Stimulated activated CD4-positive, alpha-beta T cell treated with anti-CD3 and anti-CD28 coated beads, Interleukin-12 subunit alpha, Interleukin-12 subunit beta, amount 100 ng/mL, for 24 hours (primary cell): ENCODE results near the gene CHST2.
"Not testable (repeated sequence)": the region's sequence is repeated elsewhere in the genome, so short reads cannot be mapped to it uniquely, and the experiment has no call there.

Source experiments
- DNase-seq, 2 experiments: peaks; one replicate each; pipeline ENCODE4 v3.0.0-alpha.2; 2020; ENCODE audit warnings: low read depth in 2 of 2

Gene CHST2, protein sequence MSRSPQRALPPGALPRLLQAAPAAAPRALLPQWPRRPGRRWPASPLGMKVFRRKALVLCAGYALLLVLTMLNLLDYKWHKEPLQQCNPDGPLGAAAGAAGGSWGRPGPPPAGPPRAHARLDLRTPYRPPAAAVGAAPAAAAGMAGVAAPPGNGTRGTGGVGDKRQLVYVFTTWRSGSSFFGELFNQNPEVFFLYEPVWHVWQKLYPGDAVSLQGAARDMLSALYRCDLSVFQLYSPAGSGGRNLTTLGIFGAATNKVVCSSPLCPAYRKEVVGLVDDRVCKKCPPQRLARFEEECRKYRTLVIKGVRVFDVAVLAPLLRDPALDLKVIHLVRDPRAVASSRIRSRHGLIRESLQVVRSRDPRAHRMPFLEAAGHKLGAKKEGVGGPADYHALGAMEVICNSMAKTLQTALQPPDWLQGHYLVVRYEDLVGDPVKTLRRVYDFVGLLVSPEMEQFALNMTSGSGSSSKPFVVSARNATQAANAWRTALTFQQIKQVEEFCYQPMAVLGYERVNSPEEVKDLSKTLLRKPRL

GRCh38 chr3:143119009-143119914 is at the start of gene CHST2:
TSS of gene CHST2 (plus strand) at chr3:143119771. CDS start at chr3:143120817, 1,046 bp downstream.
- DNase-seq: peak; percentile 45 to 54

- no peak for DNase-seq
Observed at GRCh38 chr3:143070977-143071551, 48.5 kb upstream of the CHST2 start.

DNA sequence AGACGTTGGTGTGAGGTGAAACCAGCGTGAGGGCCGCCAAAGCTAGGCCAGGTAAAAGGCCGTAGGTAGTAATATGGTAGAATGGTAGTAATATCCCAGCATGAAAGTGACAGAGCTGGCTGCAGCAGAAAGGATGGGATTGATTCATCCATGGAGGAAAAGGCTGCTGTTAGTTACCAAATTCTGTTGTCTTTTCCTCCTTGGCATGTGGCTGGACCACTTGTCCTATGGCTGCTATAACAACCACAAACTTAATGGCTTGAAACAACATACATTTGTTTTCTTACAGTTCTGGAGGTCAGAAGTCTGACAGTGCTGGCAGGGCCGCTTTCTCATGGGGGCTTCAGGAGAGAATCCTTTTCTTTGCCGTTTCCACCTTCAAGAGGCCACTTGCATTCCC is 47.8 kb upstream of the CHST2 start:
- no peak for DNase-seq

GRCh38 chr3:143072298-143073020 is 47.1 kb upstream of the CHST2 start:
- not testable (repeated sequence) for DNase-seq

GRCh38 chr3:143073541-143073940 is 46.0 kb upstream of the CHST2 start:
- not testable (repeated sequence) for DNase-seq

GRCh38 chr3:143073983-143074382 is 45.6 kb upstream of the CHST2 start:
- not testable (repeated sequence) for DNase-seq

DNA sequence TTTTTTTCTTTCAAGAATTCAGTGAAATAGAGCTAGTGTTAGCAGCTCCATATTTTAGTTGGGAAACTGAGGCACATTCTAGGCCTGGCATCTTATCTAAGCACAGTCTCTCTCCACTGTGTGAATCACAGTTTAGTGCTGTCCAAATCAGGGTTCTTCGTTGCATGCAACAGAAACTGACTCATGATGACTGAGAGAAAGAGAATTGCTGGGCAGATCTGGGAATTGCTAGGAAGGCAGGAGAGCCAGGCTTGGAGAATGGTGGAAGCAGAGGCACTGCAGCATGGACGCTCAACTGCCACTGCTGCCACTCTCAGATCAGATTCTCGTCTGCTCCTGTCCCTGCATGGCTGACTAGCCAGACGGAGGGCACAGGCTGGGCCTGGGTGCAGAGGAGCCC is 40.7 kb upstream of the CHST2 start:
- no peak for DNase-seq

DNA sequence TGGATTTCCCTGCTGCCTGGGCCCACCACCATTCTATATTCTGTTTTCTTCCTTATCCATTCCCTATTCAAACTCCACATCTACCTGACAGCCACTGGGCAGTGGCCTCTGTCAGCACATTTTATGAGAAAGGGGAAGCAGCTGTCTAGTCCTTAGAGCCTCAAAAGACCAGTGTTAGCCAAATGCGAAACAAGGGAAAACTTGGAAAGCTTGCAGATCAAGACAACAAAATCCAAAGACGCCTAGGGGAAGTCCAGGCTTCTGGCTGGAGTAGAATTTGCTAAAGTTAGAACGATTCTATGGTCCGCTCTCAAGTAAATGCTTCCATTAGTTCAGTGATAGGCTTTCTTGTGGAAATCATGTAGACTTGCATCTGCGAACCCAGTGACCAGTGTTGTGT is 39.4 kb upstream of the CHST2 start:
- no peak for DNase-seq

DNA sequence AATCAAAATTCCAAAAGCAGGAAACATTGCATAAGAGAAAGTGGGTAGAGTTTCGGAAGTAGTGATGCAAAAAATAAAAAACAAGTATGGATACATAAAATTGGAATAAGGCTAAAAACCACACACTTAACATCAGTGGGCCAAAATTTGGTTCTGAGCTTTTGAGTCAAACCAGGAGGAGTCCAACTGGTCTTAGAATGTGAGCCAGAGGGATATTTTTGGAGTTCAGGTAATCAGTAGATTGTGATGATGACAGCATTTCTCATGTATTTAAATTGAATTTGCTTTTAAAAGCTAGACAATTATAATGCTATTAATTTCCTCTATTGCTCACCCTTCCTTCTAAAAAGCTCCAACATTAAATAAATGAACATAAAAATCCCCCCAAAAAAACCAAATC is 38.2 kb upstream of the CHST2 start:
- DNase-seq: no peak

GRCh38 chr3:143081844-143082778 is 37.5 kb upstream of the CHST2 start:
- DNase-seq: no peak

DNA sequence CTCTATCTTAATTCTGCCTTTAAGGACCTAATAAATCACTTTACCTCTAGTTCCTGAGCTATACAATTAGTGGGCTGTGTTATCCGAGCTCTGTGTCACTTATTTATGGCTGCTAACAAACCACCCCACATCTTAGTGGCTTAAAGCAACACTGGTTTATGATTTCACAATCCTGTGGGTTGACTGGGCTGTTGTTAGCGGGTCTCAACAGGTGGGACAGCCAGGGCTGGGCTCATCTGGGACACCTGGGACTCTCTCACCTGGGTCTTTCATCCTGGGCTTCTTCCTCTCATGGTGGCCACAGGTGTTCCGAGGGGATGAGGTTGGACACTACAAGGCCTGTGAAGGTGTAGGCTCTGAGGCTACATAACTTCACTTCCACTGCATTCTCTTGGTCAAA is 35.8 kb upstream of the CHST2 start:
- no peak for DNase-seq

GRCh38 chr3:143084856-143085731 is 34.5 kb upstream of the CHST2 start:
- no peak for DNase-seq

- DNase-seq: no peak
Observed at GRCh38 chr3:143088835-143089234, 30.7 kb upstream of the CHST2 start.

DNA sequence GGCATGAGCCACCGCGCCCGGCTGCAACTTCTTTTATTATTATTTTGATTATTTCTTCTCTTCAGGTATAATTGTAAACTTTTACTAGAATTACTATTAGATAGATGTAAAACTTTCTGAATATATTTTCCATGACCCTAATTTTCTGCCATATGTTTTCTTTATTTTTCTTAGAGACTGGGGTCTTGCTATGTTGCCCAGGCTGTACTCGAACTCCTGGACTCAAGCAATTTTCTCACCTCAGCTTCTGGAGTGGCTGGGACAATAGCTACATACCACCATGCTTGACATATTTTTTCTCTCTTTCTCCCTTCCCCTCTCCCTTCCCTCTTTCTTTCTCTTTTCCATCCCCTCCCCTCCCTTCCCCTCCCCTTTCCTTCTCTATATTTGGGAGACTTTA is 29.6 kb upstream of the CHST2 start:
- DNase-seq: no peak

- DNase-seq: no peak
Observed at GRCh38 chr3:143090486-143090885, 29.1 kb upstream of the CHST2 start.

DNA sequence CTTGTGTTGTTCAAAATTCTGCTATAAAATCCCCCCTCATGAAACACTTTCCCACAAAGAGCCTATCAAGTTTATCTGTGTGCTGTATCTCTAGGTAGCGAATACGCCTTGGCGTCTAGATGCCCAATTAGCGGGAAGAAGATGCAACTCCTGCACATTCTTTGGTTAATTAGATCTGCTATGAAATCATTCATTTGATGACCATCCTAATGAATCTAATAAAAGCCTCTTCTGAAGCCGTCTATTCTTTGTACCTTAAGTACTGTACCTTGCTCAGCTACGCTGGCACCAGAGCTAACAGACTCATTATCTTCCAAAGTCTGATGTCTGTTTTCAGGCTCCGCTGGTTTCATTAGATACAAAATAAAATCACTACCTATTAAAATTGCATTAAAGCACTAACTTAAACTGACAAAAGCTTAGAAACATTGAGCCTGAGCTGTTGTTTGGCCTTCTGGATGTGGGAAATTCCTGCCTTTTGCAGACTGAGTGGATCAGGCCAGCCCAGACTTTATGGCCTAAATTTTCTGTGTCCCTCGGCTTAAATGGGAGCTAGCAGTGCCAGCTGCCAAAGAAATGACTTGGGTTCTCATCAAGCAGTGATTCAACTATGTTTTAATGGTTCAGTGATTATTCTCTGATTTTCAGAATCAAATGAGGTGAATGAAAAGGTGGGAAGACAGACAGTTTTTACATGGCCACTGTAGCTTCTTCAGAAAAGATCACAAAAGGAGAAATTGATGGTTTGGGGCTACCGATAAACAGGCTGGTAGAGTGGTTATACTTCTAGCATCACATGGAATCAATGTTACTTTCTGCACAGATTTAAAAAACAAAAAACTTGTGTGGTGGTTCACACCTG is 28.4 kb upstream of the CHST2 start:
- no peak for DNase-seq

DNA sequence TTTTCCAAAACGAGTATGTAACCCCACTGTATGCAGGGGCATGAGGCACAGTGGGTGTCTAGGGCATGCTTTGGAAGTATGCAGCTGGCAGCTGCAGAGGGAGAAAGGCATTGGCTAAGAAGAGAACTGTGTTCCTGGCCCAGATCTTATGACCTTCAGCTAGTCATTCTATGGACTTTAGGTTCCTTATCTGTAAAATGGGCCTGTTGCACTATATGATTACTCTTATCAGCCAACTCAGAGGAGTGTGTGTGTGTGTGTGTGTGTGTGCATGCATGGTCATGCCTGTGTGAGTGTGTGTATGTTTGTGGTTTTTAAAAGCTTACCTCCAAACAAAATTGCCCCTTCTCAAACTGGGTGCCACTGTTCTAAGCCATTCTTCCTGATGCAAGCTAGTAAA is 27.4 kb upstream of the CHST2 start:
- no peak for DNase-seq

GRCh38 chr3:143095813-143096212 is 23.8 kb upstream of the CHST2 start:
- DNase-seq: no peak
